Testis (tissue), 3 donors: Measurements from ENCODE around the gene TRIM14. TPM values are rescaled to one million over a fixed set of nuclear protein-coding genes. Genes with fewer than 3 reads are reported as not detected.

Source experiments
- DNase-seq: peaks from one replicate; pipeline ENCODE4 v3.0.0-alpha.2; 2019
- H3K27ac ChIP-seq, 2 donors: fragments of 200-600 bp; sonication (generic); one replicate each; pipeline ENCODE4 v1.5.1; 2019
- H3K27me3 ChIP-seq: fragments of 200-600 bp; sonication (generic); one replicate; pipeline ENCODE4 v1.5.1; 2019
- H3K36me3 ChIP-seq: fragments of 200-600 bp; sonication (generic); one replicate; pipeline ENCODE4 v1.5.1; 2017; ENCODE audit warnings: low read depth; ENCODE audit errors: missing control alignments
- H3K4me1 ChIP-seq: fragments of 200-600 bp; sonication (generic); one replicate; pipeline ENCODE4 v1.5.1; 2019
- H3K4me3 ChIP-seq, 2 donors: fragments of 200-600 bp; sonication (generic); one replicate each; pipeline ENCODE4 v1.5.1; 2017 to 2019
- H3K9me3 ChIP-seq: fragments of 200-600 bp; sonication (generic); one replicate; pipeline ENCODE4 v1.5.1; 2017
- POLR2A ChIP-seq: fragments of 450-650 bp; IDR thresholded peaks from one replicate; pipeline ENCODE4 v1.6.1; 2017; ENCODE audit warnings: antibody characterized with exemption, mild to moderate bottlenecking, moderate library complexity
- WGBS, 2 donors: methylation state at CpG; one replicate each; pipeline ENCODE4 v1.1.5; 2018; 5-methylcytosine and 5-hydroxymethylcytosine counted together
- intact Hi-C: fragments of 100-400 bp; cut with DNase I; formaldehyde crosslinking; loops from one replicate; pipeline ENCODE4 v1.15.1; 2023; ENCODE audit warnings: low total_unique reads
- polyA plus RNA-seq: library from polyadenylated mRNA; stranded (reverse); fragments of 350-450 nt; fragmentation: Illumina TruSeq; extraction: RNeasy Lipid Tissue Mini Kit (QIAGEN cat#74804); gene quantifications from one replicate; pipeline ENCODE4 v1.2.3, GENCODE V29; 2014; ENCODE audit warnings: low read depth, low replicate concordance; ENCODE audit not compliant: insufficient read depth
- total RNA-seq, 2 donors: library from RNA; depleted of rRNA; stranded (reverse); fragments of >200 nt; gene quantifications; one replicate each; pipeline ENCODE4 v1.2.3, GENCODE V29; 2016
- TF ChIP-seq, protein P1 (sequence below), 3 experiments: fragments of 450-650 bp in 2 of 3; fragments of 200-600 bp in 1 of 3; sonication (generic) in 1 of 3; IDR thresholded peaks; one replicate each; pipeline ENCODE4 v1.5.1; 2016 to 2019; ENCODE audit warnings: antibody characterized with exemption in 3 of 3, mild to moderate bottlenecking in 2 of 3, moderate library complexity in 1 of 3

Gene TRIM14
- total and polyA plus RNA-seq, 3 donors from 2014 or later: 17.3 to 21.3 (median 19.6) TPM

DNA sequence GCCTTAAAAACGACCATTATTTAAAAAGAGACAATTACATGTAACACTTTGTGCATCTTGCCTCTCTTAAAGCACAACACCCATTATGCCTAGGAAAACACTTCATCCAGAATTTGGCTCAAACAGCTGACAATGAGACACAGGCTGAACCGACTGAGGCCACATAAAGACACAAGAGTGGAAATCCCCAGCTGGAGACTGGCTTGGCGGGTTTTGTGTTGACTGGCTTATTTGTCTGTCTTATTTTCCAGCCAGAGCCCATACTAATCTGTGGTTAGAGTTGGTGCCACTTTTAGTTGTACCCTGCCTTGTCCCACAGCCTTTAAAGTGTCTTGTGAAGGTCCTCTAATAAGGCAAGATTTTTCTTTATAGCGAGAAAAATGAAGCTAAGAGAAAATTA lies 21.2 kb downstream of the TRIM14 start:
- WGBS, 2 donors: 83 to 86% methylated on average over 4 of the region's 4 CpGs
- no peaks in the 10 kb centered on the region for H3K36me3 ChIP-seq
- no peaks in the 10 kb centered on the region for H3K4me1 ChIP-seq
- intact Hi-C loops: no loop called here
- no peak overlapping the region for H3K27ac ChIP-seq
- DNase-seq: no peak
- no peaks in the 10 kb centered on the region for H3K27me3 ChIP-seq
- TF ChIP-seq, protein P1, sequence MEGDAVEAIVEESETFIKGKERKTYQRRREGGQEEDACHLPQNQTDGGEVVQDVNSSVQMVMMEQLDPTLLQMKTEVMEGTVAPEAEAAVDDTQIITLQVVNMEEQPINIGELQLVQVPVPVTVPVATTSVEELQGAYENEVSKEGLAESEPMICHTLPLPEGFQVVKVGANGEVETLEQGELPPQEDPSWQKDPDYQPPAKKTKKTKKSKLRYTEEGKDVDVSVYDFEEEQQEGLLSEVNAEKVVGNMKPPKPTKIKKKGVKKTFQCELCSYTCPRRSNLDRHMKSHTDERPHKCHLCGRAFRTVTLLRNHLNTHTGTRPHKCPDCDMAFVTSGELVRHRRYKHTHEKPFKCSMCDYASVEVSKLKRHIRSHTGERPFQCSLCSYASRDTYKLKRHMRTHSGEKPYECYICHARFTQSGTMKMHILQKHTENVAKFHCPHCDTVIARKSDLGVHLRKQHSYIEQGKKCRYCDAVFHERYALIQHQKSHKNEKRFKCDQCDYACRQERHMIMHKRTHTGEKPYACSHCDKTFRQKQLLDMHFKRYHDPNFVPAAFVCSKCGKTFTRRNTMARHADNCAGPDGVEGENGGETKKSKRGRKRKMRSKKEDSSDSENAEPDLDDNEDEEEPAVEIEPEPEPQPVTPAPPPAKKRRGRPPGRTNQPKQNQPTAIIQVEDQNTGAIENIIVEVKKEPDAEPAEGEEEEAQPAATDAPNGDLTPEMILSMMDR (IDR thresholded peaks at IDR 0.05): no peak
- no peak for TF ChIP-seq POLR2A
- no peak overlapping the region for H3K4me3 ChIP-seq
- H3K9me3 ChIP-seq: no peaks in the 10 kb centered on the region

DNA sequence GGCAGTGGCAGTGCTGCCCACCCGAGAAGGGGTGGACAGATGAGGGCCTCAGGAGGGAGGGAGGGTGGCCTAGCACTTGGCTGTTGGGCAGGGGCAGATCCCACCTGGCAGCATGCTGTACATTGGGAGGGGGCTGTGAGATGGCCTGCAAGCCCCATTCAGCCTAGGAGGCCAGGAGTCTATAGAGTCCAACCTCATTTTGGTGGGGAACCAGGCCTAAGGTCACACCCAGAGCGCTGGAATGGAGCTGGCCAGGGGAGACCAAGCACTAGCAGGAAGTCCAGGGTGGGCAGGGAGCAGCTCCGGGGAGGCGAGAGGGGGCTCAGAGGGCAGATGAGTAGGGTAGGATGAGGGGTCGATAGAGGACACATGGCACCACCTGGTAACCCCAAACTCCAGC lies 22.9 kb downstream of the TRIM14 start:
- no peak for DNase-seq
- intact Hi-C loops: no loop called here
- Histone ChIP-seq H3K36me3 (no peaks in the 10 kb centered on the region), H3K27ac (no peak overlapping the region), H3K4me3 (no peak overlapping the region), H3K27me3 (no peaks in the 10 kb centered on the region), H3K4me1 (no peaks in the 10 kb centered on the region), H3K9me3 (no peaks in the 10 kb centered on the region)
- no peak for TF ChIP-seq POLR2A
- TF ChIP-seq, protein P1 (IDR thresholded peaks at IDR 0.05): no peak
- 96% methylated on average over 5 of the region's 5 CpGs for WGBS, 2 donors

DNA sequence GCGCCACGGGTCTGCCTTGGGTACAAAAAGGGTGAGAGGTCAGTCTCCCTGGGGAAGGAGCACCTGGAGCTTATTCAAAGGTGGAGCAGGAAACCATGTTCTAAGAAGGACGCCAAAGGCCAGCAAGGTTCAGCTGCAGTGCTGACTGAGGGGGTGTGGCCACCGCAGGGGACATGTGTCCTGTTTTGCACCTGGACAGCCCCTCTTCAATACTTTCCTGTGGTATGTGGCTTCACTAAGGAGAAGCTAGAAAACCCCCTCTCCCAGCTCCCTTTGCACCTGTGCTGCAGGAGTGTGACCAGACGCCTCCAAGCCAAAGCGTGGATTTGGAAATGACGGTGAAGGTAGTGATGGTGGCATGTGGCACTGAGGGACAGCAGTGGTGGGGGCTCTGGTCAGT lies 23.6 kb downstream of the TRIM14 start:
- Histone ChIP-seq H3K4me1 (no peaks in the 10 kb centered on the region), H3K9me3 (no peaks in the 10 kb centered on the region), H3K36me3 (no peaks in the 10 kb centered on the region), H3K27me3 (no peaks in the 10 kb centered on the region), H3K27ac (no peak overlapping the region), H3K4me3 (no peak overlapping the region)
- WGBS, 2 donors: 93 to 100% methylated on average over 4 to 7 of the region's 7 CpGs
- intact Hi-C loops: no loop called here
- TF ChIP-seq, protein P1 (IDR thresholded peaks at IDR 0.05): no peak
- no peak for TF ChIP-seq POLR2A
- DNase-seq: no peak

DNA sequence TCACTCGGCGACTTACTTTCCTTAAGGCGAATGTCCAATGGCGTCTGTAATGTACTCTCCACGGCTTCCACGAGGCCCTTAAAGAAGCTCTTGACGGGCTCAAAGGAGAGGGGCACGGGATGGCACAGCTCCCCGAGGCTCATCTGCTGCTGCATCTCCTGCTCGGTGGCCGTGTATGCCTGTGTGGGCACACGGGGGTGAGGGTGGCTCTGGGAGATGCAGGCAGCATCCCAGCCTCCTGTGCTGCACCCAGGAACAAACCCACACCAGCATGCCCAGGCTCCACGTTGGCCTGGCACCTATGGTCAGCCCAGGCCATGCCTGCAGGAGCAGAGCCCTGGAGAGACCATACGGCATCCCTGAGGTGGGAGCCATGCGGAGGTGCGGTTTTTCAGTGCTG lies 24.2 kb downstream of the TRIM14 start:
- H3K27me3 ChIP-seq: no peaks in the 10 kb centered on the region
- TF ChIP-seq, protein P1 (IDR thresholded peaks at IDR 0.05): no peak
- no peak for TF ChIP-seq POLR2A
- 92 to 94% methylated on average over 13 to 16 of the region's 16 CpGs for WGBS, 2 donors
- no peaks in the 10 kb centered on the region for H3K36me3 ChIP-seq
- H3K9me3 ChIP-seq: no peaks in the 10 kb centered on the region
- no peak overlapping the region for H3K27ac ChIP-seq
- no peak for DNase-seq
- H3K4me1 ChIP-seq: no peaks in the 10 kb centered on the region
- intact Hi-C loops: no loop called here
- H3K4me3 ChIP-seq: no peak overlapping the region

DNA sequence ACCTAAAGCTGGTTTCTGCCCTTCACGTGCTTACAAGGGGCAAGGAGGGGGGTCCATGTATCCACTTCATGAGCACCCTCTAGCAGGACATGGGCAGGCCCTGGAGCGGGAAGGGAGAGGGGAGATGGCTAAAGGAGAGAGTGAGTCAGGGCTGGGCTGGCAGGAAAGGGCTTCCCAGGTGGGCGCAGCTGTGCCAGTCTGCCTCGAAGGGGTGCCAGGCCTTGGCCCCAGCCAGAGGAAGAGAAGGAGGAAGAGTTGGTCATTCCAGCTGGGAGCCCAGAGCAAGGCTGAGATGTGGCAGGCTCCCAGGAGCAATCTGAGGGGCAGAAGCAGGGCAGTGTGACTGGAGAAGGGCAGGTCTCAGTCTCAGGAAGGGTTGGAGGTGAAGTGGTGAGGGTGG lies 24.7 kb downstream of the TRIM14 start:
- DNase-seq: no peak
- intact Hi-C loops: no loop called here
- WGBS, 2 donors: 89 to 91% methylated on average over 4 of the region's 4 CpGs

More for the DNA sequence above, 24.7 kb downstream of the TRIM14 start:
- no peaks in the 10 kb centered on the region for H3K27me3 ChIP-seq
- H3K4me3 ChIP-seq: no peak overlapping the region
- H3K9me3 ChIP-seq: no peaks in the 10 kb centered on the region
- H3K27ac ChIP-seq: no peak overlapping the region
- no peaks in the 10 kb centered on the region for H3K36me3 ChIP-seq
- no peak for TF ChIP-seq POLR2A
- TF ChIP-seq, protein P1 (IDR thresholded peaks at IDR 0.05): no peak
- no peaks in the 10 kb centered on the region for H3K4me1 ChIP-seq
